ENCODE measurements around the gene FSTL1.

Gene FSTL1

DNA sequence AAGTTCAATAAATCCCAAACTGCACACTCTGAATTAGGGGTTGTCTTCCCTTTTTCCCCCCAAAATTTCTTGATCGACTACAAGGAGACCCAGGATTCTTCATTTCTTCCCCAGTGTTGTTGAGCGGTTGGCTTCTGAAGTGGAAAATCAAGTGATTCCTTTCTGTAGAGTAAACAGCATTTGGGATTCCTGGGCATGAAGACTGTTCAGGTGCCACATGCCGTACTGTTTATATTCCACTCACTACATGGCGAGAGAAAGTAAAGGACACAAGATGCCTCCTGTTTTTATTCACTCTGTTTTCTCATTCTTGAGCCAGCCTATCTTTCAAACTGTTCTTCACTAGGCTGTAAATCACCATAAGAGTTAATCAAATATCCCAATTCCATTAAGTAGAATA, 12.6 kb downstream of the FSTL1 start:
- no peak for DNase-seq

GRCh38 chr3:120437559-120437958, 13.2 kb downstream of the FSTL1 start:
- no peak for DNase-seq

DNA sequence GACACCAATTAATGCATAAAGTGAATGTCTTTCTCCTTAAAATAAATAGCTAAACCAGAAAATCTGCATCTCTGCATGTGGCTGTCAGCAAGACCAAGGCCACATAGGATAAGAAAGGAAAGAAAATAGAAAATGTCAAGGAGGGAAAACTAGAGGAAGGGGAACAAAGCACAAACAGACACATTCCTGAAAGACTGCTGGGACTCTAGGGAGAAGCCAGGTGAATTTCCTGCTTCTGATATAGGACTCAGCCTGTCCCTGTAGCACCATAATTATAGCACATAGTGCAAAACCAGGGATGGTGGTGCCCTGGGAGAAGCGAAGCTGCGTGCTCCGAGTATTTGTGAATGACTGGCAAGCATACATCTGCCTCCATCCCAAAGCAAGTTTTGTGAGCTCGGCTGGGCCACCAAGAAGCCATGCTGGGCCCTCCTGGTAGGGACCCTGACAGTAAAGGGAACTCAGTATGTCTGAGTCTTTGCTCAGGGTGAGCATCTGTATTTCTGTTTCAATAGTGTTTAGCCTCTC, 14.2 kb downstream of the FSTL1 start:
- DNase-seq, result no peak

DNA sequence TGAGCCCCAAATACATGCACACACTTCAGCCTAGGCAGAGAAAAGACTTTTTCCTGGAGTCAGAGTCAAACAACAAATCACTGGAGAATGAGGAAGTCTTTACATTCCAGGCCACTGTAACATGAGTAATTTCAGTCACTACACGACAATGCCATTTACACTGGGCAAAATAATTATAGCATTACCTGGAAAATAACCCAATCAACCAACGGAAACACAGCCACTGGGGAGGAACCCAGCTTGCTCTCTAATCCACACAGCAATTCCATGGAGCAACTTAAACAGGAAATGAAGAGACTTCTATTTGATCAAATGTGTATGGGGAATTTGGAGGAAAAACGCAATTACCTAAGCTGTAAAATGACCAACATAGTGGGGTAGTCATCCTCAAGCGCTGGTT, 15.2 kb downstream of the FSTL1 start:
- DNase-seq, result no peak

- DNase-seq, result no peak
Measured at GRCh38 chr3:120433662-120434331, 17.0 kb downstream of the FSTL1 start.

DNA sequence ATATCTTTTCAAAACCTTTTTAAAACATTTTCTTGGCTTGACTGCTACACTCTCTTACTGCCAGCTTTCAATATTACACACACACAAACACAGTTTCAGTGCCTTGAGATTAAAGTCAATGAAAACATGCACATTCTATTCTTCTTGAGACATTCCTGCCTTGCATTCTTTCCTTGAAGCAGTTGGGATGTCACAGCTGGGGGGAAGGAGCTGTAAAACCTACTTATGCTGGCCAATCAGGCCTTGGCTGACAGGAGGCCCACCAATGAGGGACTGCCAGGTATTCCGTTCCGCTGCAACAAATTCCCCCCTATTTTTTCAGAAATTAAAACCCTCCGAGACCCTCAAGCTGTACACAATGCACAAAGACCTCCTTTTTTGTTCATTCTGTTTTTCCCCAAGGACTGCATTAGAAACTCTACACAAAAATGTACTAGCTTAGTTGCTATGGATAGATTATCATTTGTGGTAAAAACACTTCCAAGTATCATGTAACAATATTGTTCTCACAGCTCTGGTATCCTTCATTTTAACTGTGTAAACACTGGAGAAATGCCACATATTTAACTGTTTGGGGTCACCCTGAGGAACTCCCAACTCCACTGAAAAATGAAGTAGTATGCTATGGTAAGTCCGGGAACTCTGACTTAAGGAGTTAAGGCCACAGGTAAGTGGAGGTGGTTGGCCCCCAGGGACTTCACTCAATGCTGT, 18.5 kb downstream of the FSTL1 start:
- DNase-seq, result no peak

- DNase-seq, result no peak
Measured at GRCh38 chr3:120429921-120430361, 20.9 kb downstream of the FSTL1 start.

- no peak for DNase-seq
Measured at GRCh38 chr3:120428924-120429323, 21.9 kb downstream of the FSTL1 start.

DNA sequence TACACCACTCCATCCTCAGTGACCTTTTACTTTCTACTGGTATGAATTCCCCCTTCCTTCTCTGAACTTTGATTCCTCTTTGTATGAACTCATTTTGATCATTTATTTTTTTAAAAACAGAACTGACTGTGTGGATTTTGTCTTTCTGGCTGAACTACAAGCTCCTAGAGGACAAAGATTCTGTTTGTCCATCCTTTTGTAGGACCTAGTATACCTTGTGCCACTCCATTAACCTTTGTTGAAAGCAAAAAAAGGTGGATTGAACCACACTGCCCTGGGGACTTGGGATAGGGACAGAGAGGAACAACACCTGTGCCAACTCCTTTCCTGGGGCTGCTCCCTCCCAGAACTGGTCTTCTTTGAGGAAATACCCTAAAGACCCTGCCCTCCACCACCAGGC, 23.6 kb downstream of the FSTL1 start:
- no peak for DNase-seq

DNA sequence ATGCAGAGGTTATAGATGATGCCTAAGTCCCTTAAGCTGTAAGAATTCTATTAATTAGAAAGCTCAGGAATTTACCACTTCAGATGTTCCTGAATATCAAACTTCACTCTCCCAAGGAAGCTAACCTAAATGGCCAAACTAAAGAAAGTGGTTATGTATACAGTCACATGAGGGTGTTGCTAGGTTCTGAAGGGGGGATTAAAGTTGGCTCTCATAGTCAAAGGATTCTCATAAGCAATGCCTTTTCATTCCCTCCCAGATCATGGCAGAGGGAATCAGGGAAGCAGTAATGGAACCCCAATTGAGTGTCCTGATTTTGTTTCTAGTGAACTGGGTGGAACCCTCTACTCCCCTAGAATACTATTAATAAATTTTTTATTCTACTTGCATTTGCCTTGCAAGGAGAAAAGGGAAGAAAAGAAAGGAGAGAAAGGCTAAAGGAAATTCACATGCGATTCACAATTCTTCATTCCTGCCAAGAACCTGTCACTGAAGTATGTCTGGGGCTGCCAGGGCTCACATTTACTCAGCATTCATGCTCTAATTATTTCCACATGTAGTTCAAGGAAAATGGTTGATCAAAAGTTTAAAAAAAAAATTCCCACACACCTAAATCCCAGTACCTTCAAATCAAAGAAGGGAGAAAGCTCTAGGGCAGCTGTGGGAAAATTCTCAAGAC, 25.1 kb downstream of the FSTL1 start:
- DNase-seq, result no peak

DNA sequence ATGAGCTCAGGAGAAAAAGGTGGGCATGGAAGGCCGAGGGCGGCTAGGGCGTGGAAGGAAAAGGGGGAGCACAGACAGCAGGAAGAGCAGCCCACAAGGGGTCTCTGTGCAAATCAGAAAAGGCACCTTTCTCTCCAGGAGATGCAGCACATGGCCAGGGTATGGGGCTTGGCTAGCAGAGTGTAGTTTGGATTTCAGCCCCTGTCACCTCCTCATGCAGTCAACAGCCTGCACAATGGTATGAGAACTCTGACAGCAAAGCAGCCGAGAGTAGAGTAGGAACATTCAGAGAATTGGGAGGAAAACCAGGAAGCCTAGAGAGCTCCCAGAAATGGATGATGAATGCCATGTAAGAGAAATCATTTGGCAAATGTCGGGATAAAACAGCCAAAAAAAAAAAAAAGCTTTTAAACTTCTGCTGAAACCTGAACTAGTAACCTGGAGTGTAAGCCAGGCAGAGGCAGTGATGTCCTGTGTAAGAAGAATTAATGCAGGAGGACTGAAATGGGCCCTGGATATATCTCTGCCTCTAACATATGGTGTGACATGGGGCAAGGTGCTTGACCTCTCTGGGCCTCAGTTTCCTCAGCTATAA, 25.7 kb downstream of the FSTL1 start:
- no peak for DNase-seq

GRCh38 chr3:120424506-120424905, 26.3 kb downstream of the FSTL1 start:
- DNase-seq, result no peak

GRCh38 chr3:120423432-120423831, 27.4 kb downstream of the FSTL1 start:
- DNase-seq, result no peak

DNA sequence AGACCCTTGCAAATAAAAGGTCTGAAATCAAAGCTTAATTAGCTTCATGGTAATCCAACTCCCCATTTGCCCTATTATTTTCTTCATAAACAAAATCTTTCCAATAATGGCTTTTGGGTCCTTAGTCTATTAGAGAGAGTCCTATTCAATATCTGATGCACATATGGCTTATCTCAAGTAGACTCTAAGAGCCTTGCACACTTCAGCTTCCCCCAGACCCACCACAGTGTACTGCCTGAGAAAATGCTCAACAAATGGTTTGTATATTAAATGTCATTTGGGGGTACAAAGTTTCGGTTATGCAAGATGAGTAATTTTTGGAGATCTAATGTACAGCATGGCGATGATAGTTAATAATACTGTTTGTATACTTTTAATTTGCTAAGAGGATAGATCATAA, 28.9 kb downstream of the FSTL1 start:
- no peak for DNase-seq

- no peak for DNase-seq
Measured at GRCh38 chr3:120420928-120421551, 29.8 kb downstream of the FSTL1 start.

DNA sequence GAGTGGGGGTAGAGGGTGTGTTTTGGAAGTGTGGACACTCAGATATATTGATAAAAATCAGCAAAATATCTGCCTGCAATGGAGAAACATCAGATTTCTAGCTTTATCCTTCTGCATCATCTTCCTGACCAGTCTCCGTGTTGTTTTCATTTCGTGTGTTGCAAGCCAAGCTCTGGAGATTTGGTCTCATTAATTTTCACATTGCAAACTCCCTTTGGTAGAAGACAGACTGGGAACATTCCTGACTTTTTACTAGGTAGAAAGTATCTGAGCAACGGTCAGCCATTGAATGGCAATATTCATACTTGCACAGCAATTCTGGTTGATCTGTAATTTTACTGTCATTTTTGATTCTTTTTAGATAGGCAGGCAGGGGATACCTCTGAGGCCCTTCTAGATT, 30.4 kb downstream of the FSTL1 start:
- no peak for DNase-seq

DNA sequence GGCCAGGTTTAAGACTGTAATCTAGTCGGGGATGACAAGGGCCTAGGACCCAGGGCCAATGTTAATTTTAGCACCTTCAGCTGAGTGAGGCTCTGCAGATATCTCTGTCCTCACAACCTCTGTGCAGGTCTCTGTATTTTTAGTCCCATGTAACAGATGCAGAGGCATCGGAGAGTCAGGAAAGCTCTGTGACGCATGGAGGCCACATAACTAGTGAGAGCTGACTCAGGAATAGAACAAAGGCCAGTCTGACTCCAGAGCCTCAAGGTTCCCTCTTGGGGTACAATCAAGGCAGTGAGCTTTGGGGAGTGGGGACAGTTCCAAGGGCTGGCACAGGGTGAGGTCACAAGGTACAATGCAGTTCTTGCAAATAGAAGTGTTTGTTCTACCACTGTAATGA, 31.0 kb downstream of the FSTL1 start:
- no peak for DNase-seq

GRCh38 chr3:120418866-120419490, 31.8 kb downstream of the FSTL1 start:
- no peak for DNase-seq

- DNase-seq, result no peak
Measured at GRCh38 chr3:120418446-120418845, 32.3 kb downstream of the FSTL1 start.

DNA sequence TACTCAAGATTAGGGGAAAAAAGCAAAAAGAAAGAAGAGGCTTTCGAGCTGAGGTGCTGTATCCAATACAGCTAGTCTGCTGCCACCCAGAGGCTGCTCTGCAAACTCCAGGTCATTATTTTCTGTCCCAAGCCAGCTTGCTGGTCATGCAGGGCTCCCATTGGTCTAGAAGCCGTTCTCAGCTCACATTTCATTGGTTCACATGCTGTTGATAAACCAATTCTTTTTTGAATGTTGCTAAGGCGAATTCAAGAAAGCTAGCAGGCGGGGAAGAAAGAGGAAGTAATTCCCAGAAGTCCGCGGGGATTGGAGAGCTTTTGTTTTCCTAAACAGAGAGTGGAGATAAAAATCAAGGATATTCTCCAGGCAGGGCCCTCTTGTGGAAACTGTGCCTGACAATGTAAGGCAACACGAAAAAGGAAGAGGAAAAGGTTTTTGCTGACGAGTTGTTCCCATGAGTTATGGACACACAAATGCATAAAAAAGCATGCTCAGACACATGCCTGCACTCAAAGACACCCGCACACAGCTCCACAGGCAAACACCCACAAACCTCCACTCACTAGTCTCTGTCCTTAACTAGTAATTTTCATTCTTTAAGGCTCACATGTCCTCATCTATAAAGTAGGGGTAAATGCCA, 33.4 kb downstream of the FSTL1 start:
- peak; percentile 79 for DNase-seq

- no peak for DNase-seq
Measured at GRCh38 chr3:120416868-120417267, 33.9 kb downstream of the FSTL1 start.

GRCh38 chr3:120415756-120416155, 35.0 kb downstream of the FSTL1 start:
- no peak for DNase-seq
